Kidney capillary endothelial cell (primary cell): ENCODE data around the gene CELSR1.
"Not testable (repeated sequence)": the region's sequence is repeated elsewhere in the genome, so short reads cannot be mapped to it uniquely, and the experiment has no call there.

ENCODE experiments used
- DNase-seq: peaks from one replicate; pipeline ENCODE4 v3.0.0-alpha.2; 2018; ENCODE audit warnings: low spot score

Gene CELSR1

DNA sequence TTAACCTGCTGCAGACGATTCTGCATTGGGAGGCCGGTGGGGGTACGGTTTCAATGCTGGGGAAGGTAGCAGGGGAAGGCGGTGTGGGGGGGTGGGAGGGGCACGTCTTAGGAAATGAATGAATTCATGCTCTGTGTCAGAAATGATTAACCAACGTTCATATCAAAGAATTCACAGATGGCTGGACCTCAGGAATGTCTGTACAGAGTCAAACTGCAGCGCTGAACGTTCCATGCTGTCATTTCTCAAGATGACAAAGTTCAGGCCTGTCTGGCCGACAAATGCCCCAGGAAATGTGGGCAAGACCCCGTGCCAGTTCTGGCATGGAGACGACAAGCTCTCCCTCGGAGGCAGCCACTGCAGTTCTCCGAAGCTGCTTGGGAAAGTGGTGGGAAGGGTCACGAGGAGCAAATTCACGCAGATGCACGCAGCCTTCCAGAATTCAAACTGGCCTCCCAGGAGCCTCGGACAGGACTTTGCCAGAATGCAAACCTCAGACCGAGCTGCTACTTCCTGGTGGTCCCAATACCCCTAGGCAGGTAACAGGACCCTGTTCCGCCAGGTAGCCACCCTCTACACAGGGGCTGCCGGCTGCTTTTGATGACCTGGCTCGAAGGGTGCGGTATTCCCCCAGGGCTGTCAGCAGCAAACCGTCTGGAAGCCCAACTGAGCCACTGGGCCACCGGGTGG, 120.4 kb downstream of the CELSR1 start:
- no peak for DNase-seq

DNA sequence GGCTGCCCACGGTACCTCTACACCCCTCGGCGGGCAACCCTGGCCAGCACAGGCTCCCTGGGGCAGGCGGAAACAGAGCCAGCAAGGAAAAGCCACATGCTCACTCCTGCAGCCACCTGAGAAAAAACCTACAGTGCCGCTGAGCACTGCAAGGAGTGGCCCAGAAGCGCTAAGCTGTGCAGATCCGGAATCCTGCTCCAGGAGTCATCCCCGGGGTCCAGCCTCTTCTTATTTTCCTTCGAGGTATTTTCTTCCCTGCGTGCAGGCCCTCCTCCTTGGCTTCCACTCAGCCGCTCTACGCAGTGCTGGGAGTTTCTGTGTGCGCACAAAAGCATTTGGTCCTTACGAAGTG, 120.9 kb downstream of the CELSR1 start:
- DNase-seq, result no peak

DNA sequence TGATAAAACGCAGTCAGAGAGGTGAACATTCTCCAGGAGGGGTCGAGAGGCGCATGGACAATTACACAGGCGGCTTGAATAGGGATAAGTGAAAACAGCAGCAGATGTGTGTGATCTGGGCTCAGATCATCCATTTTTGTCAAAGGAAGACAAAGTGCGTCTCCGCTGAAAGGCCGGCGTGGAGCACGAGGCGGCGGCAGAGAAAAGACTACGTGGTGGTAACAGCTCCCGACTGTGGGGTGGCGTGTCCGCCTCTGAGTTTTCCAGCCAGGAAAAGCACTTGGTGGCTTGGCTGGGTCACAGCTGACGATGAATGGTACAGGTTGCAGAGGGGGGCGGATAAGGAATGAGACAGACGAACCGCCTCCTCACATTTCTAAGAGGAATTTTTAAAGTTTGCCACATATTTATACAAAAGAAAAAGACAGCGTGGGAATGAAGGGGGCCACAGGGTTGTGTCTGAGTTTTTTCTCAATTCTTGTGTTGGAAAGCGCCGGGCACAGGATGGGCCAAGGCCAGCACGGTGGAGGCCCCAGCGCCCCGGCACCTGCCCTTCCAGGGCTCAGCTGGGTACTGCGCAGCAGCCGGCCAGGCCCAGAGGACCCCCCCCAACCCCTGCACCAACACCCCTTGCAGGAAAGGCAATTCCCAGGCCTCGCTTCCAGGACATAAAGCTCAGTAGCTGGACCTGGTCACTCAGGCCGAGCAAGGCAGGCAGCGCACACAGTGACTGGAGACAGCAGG, 121.5 kb downstream of the CELSR1 start:
- no peak for DNase-seq

DNA sequence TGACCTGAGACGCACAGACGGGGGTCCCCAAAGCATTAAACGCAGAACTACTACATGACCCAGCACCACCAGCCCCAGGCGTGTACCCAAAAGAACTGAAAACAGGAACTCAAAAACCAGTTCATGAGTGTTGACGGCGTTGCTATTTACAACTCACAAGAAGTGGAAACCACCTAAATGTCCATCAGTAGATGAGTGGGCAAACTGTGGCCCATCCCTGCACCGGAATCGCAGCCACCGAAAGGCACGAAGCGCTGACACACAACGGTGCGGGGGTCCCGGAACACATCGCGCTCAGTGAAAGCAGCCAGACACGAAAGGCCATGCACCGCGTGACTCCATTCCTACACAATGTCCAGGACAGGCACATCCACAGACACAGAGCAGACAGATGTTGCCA, 122.7 kb downstream of the CELSR1 start:
- DNase-seq, result no peak

DNA sequence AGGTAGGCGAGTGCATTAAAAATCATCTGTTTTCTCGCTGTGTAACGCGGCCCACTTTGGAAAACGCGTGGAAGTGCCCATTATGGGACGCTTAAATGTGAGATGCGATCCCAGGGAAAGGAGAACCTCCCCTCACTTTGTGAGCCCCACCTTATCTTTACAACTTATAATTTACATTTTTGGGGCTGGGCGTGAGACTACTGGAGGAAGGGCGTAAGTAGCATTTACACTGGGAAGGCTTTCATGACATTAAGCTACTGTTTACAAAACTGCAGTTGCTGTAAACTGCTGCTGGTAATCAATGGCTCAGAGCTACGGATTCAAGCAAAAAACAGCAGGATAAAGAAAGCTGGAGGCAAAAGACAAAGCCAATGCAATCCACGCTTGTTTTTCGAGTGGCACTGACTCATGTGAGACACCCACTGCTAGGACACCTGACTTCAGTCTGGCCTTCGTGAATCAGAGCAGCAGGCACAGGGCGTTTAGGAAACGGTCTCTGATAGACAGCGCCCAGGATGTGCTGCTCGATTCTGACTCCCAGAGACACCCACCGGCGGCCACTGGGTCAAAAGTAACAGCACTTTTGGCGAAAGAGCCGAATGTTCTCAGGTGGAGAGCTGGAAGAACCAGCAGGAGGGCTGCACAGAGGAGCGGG, 123.6 kb downstream of the CELSR1 start:
- no peak for DNase-seq

DNA sequence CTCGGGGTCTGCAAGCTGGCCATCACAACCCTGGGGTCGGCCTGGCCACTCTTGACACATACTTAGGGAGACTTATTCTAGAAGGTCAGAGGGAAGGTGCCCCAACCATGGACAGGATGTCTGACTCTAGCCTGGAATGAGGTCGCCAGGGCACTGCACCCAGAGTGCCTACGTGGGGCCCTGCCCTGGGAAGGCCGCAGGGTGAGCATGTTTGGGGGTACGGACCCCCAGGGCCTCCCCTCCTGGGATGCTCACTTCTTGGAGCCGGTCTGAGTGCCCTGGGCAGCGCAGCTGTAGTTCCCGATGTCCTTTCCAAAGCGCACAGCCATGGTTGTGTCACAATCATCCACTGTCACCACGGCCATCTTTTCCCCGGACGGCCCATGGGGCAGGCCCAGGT, 126.1 kb downstream of the CELSR1 start:
- no peak for DNase-seq

DNA sequence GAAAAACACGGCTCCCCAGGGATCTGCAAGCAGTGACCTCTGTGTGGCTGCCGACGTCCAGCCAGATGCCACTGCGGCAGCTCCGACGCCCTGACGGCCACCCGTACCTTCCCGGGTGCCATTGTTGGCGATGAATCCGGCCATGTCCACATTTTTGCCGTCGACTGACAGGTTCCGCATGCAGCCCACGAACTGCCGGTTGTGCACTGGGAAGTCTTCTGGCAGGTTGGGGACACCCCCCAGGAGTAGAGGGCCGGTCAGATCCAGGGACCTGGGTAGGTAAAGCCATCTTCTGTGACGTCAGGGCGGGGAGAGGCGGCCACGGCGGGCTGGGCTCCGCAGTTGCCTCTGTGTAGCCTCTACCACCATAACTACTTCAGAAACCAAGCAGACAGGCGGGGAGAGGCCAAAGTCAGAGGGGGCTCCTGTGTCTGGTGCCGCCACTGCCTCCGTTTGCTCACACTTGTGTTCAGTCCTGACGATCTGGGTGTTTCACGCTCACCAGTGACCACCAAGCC, 127.1 kb downstream of the CELSR1 start:
- DNase-seq, result no peak

DNA sequence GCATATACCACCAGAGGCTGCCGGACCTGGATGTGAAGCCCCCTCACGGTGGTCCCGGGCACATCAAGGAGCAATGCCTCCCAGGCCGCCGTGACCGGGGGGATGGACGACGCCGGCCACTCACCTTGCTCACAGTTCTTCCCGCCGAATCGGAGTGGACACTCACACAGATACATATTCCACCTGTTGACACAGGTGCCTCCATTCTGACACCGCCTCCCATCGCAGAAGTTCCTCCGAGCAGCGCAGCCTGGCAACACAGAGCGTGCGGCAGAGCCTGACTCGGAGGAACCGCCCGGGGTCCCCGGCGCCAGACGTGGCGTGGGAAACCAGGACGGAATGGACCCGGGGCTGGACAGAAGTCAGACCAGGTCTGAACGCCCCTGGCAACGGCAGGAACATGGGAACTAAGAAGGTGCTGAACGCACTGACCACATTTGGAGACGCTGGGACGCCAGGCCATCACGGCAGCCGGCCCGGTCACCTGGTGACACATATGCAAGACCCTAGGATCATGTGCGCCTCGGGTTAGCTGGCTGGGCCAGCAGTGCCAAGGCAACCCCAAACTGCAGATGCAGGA, 127.7 kb downstream of the CELSR1 start:
- DNase-seq, result no peak

DNA sequence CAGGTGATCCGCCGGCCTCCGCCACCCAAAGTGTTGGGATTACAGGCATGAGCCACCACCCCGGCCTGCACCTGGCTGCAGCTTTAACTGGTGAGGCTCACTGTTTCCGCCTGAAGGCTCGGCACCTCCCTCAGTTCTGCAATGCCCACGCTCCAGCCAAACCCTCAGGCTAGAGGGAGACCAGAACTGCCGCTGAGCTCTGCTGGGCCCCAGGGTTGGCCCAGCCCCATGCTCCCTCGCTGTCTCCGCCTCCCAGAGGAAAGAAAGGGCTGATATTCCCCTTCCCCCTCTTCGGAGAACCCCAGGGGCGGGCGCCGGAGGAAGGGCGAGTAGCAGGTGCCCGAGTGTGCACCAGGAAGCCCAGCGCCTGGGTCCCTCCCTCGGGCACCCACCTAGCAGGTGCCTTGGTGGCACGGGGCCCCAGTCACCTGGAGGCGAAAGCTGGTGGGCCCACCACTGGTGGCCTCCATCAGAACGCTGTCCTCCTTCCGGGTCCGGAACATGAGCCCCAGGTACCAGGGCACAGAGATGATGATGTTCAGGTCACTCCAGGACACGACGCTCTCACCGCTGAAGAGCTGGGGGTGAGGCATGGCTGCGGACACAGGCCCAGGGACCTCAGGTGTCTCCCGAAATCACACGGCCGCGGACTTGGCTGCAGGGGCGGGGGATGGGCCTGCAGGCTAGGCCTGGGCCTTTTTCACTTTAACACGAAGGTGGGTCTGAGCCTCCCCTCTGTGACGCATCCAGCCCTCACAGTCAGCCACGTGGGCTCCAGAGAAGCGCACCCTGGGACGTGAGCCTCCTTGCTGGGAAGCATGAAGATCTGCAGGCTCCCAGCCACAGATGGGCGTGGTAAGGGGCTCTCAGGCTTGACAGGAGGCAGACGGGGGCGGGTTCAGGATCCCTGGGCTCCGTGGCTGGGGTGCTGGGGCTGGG, 128.6 kb downstream of the CELSR1 start:
- DNase-seq, result no peak

DNA sequence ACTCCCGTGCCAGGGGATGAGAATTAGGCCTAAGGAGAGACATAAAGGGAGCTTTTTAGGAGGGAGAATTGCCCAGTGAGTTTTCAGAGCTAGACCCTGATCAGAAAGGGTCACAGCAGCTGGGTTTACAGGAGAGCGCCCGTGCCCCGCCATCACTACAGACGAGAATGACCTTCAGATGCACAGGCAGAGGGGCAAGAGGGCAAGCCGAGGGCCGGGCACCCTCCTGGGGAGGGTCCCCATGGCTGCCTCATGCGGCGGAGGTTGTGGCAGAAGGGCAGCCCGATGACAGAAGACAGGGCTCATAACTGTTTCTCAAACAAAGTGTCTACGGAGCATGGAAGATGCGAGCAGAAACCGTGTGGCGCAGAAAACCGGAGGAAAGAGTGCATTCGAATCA, 129.7 kb downstream of the CELSR1 start:
- DNase-seq, result no peak

DNA sequence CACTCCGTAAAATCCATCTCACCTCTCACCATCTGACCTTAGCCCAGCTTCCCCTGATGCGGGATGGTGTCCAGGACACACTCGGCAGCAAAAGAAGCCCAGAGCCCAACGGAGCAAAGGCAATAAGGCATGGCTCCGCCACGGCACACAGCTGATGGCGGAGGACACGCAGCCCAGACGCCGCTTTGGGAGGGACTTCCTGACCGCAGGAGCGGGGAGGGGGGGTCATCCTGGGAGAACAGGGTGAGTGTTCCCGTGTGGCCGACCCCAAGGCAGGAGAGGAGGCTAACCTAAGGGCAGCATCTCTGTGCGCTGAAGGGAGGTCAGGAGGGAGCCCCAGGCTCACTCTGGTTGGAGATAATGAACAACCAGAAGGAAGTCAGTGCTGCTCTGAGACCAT, 130.6 kb downstream of the CELSR1 start:
- no peak for DNase-seq

DNA sequence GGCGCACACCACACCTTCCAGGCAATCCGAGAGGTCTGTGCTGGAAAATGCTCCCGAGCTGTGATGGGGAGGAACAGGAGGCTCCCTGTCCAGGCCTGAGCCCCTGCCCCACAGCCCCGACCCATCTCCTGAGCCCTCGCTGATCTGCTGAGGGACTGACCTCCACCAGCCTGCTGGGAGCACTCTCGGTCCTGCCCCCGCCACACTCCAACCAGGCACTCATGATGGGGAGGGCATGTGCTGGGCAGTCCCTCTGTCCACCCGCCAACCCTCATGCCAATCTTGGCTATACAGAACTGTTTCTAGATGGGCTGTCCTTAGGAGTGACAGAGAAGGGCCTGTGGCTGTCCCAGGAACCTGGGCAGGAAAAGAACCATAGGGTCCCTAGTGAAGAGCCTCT, 131.1 kb downstream of the CELSR1 start:
- no peak for DNase-seq

DNA sequence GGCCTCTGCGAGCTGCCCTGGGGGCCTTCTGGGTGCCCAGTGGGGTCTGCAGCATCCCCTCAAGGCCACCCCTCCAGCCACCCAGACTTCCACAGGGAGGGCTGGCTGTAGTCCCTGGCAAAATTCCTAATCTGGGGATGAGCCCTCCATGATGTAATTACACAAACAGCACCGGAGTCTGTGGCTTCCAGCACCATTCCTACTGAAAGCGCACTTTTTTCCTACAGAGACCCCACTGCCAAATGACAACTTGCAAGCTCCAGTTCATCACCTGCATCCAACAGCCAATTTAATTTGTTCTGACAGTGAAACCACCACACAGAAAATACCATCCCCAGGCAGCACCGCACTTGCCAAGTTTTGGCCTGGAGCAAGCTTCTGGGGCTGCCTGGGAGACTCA, 131.5 kb downstream of the CELSR1 start:
- DNase-seq, result no peak

DNA sequence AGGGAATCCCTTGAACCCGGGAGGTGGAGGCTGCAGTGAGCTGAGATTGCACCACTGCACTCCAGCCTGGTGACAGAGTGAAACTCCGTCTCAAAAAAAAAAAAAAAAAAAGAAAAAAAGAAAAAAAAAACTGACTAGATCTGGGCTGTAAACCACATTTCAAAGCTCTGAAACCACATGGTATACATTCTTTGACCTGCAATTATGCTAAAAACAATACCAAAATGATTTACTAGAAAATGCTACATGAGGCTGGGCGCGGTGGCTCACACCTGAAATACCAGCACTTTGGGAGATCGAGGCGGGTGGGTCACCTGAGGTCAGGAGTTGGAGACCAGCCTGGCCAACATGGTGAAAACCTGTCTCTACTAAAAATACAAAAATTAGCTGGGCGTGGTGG, 133.5 kb downstream of the CELSR1 start:
- DNase-seq, result not testable (repeated sequence)

DNA sequence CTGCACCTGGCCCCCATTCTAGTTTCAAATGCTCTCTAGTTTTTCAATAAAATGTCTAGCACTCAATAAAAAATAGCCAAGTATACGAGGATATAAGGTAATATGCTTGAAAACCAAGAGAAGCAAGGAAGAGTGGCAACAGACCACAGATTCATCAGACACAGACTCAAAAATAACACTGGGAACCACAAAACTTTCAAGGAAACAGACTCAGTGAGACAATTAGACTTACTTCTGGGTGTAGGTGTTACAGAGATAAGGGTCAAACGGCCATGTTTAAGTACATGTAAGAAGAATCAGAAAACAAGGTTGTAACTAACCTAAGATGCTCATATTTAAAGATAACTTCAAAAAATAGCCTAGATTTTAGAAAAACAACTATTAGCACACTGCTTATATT, 134.9 kb downstream of the CELSR1 start:
- DNase-seq, result no peak

DNA sequence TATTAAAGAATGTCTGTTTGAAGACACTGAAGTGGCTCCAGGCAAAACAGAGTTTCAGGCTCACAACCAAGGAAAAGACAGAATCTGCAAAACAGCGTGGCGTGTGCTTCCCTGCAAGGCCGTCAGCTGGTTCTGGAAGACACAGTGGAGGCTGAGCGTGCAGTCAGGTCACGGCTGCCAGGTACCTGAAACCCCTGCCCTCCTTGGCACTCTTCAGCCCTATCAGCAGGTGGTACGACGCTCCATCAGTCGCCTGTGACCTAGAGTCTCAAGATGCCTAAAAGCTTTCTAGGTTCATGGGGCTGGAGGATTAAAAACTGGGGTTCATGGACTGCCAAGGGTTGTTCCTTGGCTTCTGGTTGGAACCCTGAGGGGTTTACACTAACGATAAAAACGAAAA, 136.1 kb downstream of the CELSR1 start:
- DNase-seq, result no peak

DNA sequence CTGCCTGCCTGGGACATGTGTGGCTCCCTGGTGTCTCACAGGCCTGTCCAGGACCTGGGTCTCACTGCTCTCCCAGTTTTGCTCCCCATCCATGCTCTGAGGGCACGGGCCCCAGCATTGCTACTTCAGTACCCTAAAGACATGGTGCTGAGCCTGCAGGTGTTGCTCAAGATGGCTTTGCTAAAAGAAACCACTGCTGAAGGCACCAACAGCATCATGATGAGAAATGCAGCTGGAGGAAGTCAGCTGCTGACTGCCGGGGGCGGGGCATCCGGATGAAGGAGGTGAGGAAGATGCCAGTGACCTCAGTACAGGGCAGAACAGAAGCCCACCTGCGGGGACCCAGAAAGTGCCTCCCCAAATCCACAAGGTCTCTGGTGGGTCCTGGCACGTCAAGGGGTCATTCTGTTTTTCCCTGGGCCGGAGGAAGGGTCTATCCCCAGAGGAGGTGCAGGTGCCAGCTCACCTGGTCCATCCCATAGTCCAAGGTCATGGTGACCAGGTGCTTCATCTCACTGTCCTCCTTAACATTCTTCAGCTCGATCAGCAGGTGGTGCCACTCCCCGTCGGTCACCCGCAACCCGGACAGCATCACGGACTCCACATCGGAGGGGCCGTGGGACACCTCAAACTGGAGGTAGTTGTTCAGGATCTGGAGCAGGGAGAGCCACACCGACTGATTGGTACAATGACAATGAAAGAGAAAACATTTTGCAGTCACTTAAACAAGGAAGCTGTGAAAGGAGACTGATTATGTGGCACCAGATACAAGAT, 138.0 kb downstream of the CELSR1 start:
- no peak for DNase-seq

DNA sequence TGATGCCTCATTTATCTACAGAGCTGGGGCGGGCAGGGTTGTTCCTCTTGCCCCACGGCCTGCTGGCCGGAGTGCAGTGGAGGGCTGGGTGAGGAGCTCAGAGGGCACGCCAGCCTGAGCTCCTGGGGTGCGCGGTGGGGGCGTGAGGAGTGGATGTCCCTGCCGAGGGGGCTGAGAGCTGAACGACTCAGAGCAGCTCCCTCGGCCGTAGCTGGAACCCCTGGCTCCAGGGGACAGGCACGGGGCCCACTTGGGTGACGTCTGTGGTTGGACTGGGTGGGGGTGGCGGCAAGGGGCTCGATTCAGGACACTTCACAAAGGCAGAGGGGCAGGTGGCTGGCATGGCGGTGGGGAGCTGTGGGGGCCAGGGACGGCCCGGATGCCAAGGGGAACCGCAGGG, 139.5 kb downstream of the CELSR1 start:
- DNase-seq, result no peak

DNA sequence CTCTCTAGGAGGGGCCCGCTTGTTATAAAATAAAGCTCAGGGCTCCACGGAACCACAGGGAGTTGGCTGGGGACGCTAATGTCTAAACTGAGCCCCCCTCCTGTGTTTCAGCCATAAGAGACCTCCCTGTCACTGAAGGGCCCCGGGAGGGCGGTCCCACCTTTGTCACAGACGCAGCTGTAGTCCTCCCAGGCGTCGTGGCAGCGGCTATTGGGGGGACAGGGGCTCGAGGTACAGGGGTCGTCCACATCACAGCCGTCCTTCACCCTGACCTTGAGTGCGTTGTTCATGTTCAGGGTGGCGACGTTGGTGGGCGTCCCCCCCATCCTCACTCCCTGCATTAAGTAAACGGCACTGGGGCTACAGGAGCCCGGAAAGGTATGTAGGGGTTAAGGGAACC, 139.9 kb downstream of the CELSR1 start:
- no peak for DNase-seq

DNA sequence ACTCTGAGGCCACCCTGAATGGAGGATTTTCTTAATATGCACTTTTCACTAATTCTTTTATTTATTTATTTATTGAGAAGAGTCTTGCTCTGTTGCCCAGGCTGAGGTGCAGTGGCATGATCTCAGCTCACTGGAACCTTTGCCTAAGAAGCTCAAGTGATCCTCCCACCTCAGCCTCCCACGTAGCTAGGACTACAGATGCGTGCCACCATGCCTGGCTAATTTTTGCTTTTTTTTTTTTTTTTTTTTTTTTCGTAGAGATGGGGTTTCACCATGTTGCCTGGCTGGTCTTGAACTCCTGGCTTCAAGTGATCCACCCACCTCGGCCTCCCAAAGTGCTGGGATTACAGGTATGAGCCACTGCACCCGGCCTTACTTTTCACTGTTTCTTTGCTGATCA, 140.4 kb downstream of the CELSR1 start:
- not testable (repeated sequence) for DNase-seq

DNA sequence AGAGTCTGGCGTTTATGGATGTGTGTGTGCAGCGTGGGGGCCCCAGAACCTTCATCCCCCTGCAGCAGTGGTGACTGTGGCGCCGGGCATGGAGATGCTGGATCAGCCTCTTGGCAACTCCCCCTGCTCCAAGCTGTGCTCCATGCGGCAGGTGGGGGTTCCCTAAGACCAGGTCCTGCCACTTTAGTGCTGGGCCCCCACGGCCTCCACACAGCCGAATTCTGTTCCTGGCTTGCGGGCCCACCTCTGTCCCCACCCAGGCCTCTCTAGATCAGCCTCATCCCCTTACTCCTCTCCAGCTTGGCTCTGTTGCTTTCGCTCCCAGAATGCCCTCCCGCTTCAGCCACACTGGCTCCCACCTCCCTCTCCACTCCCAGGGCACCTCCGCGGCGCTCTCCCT, 142.3 kb downstream of the CELSR1 start:
- no peak for DNase-seq
